BJ (cell line): Measurements from ENCODE around the gene TSC22D1. TPM values are rescaled to one million over a fixed set of nuclear protein-coding genes. Genes with fewer than 3 reads are reported as not detected.

Experiments
- CTCF ChIA-PET: fragments of 350-600 bp; formaldehyde crosslinking; extraction: SDS; loops from one replicate; lab custom pipeline; 2021; ENCODE audit warnings: antibody characterized with exemption, inconsistent platforms; lab: Yijun Ruan, JAX
- POLR2A ChIA-PET: fragments of 300-600 bp; sonication (Branson Sonifier 250); formaldehyde crosslinking; extraction: SDS; loops from one replicate; lab custom pipeline; 2021; ENCODE audit warnings: antibody characterized with exemption; lab: Charles Lee
- DNase-seq: peaks from one replicate; pipeline ENCODE4 v3.0.0-alpha.2; 2011; ENCODE audit warnings: low read depth
- H3K27me3 ChIP-seq: 2 replicates; pipeline ENCODE4 v1.6.0; 2011; ENCODE audit warnings: low read length; ENCODE audit not compliant: control insufficient read depth, insufficient read depth
- H3K36me3 ChIP-seq: 2 replicates; pipeline ENCODE4 v1.5.1; 2011; ENCODE audit warnings: low read length; ENCODE audit not compliant: control insufficient read depth, insufficient read depth
- H3K4me3 ChIP-seq: 2 replicates; pipeline ENCODE4 v1.5.1; 2011; ENCODE audit warnings: low read depth, mild to moderate bottlenecking, control low read depth, low read length
- polyA plus RNA-seq: library from polyadenylated mRNA; depleted of rRNA; stranded (reverse); fragments of >200 nt; gene quantifications from 2 replicates; pipeline ENCODE4 v1.2.3, GENCODE V29; 2011
- TF ChIP-seq, protein P1 (sequence below): IDR thresholded peaks from 2 replicates; pipeline ENCODE4 v1.5.1; 2011; ENCODE audit warnings: low read depth, mild to moderate bottlenecking, control low read depth, inconsistent platforms, low read length, moderate library complexity; ENCODE audit not compliant: insufficient read depth

Gene TSC22D1
- polyA plus RNA-seq, 1 experiment, result 33.5 TPM

GRCh38 chr13:44498969-44499368, 77.2 kb downstream of the TSC22D1 start:
- DNase-seq, result no peak
- TF ChIP-seq, protein P1, sequence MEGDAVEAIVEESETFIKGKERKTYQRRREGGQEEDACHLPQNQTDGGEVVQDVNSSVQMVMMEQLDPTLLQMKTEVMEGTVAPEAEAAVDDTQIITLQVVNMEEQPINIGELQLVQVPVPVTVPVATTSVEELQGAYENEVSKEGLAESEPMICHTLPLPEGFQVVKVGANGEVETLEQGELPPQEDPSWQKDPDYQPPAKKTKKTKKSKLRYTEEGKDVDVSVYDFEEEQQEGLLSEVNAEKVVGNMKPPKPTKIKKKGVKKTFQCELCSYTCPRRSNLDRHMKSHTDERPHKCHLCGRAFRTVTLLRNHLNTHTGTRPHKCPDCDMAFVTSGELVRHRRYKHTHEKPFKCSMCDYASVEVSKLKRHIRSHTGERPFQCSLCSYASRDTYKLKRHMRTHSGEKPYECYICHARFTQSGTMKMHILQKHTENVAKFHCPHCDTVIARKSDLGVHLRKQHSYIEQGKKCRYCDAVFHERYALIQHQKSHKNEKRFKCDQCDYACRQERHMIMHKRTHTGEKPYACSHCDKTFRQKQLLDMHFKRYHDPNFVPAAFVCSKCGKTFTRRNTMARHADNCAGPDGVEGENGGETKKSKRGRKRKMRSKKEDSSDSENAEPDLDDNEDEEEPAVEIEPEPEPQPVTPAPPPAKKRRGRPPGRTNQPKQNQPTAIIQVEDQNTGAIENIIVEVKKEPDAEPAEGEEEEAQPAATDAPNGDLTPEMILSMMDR, result no peak
- Histone ChIP-seq H3K27me3 (no peaks in the 10 kb centered on the region), H3K4me3 (no peak overlapping the region), H3K36me3 (no peaks in the 10 kb centered on the region)
- POLR2A ChIA-PET, result no interaction called here
- CTCF ChIA-PET, result no interaction called here

DNA sequence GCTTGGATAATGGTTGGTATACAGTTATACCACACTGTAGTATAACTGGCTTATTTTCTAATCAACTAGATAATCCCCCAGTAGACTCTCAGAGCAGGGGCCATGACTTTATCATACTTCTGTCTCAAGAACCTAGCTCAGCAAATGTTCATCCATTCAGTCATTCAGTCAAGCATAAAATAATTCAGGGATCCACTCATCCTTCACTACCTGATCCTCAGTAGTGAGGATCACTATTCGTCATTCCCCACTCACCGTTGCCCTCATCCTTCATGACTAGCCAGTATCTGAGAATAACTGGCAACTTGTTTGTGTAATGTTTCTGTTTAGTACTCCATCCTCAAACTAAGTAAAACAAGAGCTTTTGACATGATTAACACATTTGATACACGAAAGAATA, 77.6 kb downstream of the TSC22D1 start:
- Histone ChIP-seq H3K4me3 (no peak overlapping the region), H3K36me3 (no peaks in the 10 kb centered on the region), H3K27me3 (no peaks in the 10 kb centered on the region)
- ChIA-PET CTCF (no interaction called here), POLR2A (no interaction called here)
- no peak for DNase-seq
- TF ChIP-seq, protein P1, result no peak

DNA sequence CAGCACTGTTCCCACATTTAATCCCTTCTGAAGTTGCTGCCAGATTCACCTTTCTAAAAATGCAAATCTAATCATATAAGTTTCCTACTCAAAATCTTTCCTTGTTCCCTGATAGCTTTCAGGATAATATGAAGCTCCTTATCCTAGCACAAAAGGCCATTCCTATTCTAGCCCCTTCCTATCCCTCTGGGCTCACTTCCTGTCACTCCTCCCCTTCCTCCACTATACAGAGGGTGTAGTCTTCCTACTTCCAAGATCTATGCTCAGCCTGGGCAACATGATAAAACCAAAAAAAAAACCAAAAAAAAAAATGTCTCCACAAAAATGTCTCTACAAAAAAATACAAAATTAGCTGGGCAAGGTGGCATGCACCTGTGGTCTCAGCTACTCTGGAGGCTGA, 78.3 kb downstream of the TSC22D1 start:
- DNase-seq, result no peak
- no peaks in the 10 kb centered on the region for H3K27me3 ChIP-seq
- TF ChIP-seq, protein P1, result no peak
- ChIA-PET CTCF (no interaction called here), POLR2A (no interaction called here)
- H3K36me3 ChIP-seq, result no peaks in the 10 kb centered on the region
- H3K4me3 ChIP-seq, result no peak overlapping the region

DNA sequence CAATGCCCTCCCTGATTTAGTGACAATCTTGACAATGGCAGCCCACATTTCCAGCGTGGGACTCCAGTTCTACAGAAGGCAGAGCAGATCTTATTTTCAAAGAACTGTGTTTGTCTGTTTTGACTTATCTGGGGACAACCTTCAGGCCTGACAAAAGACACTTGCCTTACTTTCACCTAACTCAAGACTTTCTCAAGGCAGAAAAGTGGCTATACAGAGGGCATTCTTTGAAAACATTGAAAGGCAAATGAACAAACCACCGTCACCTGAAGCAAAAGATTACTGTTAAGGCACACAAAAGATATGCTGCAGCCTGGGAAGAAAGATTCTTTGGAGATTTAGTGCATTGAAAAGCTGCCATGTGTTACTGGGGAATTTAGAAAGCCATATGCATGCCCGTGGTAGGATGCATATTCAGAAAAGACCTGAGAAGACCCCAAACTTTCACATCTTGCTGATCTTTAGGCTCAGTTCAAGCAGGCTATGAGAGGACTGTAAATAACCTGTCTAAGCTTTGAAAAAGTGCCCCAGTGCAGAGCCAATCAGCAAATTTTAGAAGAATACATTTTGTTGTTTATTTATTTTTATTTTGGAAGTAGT, 82.8 kb downstream of the TSC22D1 start:
- no peak for DNase-seq
- no peaks in the 10 kb centered on the region for H3K36me3 ChIP-seq
- ChIA-PET POLR2A (no interaction called here), CTCF (interaction anchor here (1.6 kb wide), 1 partner anchor 10 kb away, joined by 3 read pairs; no protein-coding TSS in a partner anchor)
- no peaks in the 10 kb centered on the region for H3K27me3 ChIP-seq
- TF ChIP-seq, protein P1, result no peak
- no peak overlapping the region for H3K4me3 ChIP-seq

DNA sequence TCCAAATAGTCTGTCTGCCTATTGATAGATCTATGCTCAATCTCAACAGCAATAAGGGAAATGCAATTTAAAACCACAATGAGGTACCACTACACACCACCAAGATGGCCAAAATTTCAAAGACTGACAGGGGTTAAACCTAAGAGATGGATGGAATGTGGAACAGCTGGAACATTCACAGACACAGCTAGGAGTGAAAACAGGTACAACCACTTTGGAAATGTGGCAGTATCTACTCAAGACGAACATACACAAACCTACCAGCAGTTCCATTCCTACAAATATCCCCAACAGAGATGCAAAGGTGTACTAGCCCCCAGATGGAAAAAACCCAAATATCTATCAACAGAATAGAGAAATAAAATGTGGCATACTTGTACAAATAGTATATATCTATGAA, 86.4 kb downstream of the TSC22D1 start:
- DNase-seq, result no peak
- Histone ChIP-seq H3K27me3 (no peaks in the 10 kb centered on the region), H3K36me3 (no peaks in the 10 kb centered on the region), H3K4me3 (no peak overlapping the region)
- ChIA-PET CTCF (interaction anchor here (1.6 kb wide), 1 partner anchor 484 kb away, joined by 4 read pairs; no protein-coding TSS in a partner anchor), POLR2A (no interaction called here)
- TF ChIP-seq, protein P1, result no peak
